ENCODE measurements around the gene GOLM1. TPM values are rescaled to one million over a fixed set of nuclear protein-coding genes. Genes with fewer than 3 reads are reported as not detected.
"Not testable (repeated sequence)": the region's sequence is repeated elsewhere in the genome, so short reads cannot be mapped to it uniquely, and the experiment has no call there.

GOLM1 gene
- total RNA-seq, 1 experiment from 2014 or later: 66.2 TPM

- no peak for DNase-seq (ENCODE audit: low read depth)
Observed at GRCh38 chr9:86082870-86083269, 16.5 kb downstream of the GOLM1 start.

DNA sequence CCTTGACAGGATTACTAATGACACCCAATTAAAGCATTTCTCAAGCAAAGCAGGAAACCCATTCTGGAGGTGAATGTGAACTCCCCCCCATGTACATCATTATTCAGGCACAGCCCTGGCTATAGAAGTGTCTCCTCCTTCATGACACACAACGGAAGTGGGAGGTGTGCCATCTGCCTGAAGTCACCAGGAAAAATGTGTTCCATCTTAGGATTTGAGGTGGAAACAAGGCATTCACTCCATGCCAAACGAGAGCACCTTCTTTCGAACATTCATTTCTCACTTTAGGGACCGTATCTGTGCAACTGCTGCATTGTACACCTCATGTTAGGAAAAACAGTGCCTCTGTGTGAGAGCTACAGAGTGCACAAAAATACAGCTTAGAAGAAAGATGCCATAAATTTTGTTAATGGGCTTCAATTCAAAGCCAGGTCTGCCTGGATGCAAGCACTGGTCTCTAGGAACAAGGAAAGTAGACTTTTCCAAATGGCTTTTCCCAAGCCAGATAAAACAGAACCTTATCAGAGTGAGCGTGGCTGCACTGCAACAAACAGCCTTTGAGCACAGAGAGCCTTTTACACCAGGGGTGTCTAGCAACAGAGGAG lies 19.4 kb downstream of the GOLM1 start:
- peak; percentile 54 for DNase-seq (ENCODE audit: low read depth)

DNA sequence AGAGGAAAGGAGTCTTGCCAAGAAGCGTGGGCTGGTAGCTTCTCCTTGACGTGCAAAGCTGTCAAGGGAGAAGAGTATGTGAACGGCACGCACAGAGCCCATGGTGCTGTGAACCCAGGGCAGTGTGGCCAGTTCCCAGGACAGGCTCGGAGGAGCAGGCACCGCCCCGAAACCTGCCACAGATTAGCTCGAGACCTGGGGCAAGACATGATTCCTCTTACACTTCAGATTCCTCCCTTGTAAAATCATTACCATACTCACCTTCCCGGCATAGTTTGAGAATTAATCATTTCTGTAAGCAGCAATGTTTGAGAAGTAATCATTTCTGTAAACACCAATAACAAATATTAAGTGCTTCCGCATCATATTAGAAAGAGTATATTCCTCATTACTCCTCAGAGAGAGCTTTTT lies 19.9 kb downstream of the GOLM1 start:
- DNase-seq (ENCODE audit: low read depth): no peak

DNA sequence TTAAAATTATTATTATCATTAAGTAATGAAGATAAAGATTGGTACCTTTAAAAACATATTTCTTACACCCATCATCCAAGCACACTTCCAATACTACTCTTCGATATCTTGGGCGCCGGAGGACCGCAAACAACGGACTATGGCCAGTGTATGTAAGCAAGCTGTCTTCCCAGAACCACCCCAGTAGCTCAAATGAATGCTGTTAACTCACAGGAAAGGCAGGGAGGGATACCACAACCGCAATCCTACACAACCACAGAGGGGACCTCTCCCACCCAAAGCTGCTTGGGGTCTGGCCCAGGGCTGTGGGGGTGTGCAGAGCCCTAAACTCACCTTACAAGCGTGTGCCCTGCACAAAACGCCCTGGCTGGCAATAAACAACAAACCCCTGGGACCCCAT lies 20.6 kb downstream of the GOLM1 start:
- DNase-seq (ENCODE audit: low read depth): no peak

DNA sequence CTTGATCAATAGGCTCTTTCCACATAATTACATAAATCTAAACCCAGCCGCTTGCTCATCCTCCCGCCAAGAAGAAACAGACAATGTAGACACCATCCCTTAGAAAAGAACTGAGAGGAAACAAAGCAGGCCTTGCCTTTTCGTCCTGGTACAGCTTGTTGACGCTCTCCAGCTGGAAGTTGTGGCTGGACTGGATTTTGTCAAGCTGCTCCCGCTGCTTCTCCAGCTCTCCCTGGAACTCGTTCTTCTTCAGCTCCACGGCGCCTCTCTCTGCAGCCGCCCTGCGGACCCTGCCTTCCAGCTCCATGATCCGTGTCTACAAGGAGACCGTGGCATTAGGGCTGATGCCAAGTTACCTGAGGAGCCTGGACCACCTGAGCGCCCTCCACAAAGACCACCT lies 22.1 kb downstream of the GOLM1 start:
- no peak for DNase-seq (ENCODE audit: low read depth)

DNA sequence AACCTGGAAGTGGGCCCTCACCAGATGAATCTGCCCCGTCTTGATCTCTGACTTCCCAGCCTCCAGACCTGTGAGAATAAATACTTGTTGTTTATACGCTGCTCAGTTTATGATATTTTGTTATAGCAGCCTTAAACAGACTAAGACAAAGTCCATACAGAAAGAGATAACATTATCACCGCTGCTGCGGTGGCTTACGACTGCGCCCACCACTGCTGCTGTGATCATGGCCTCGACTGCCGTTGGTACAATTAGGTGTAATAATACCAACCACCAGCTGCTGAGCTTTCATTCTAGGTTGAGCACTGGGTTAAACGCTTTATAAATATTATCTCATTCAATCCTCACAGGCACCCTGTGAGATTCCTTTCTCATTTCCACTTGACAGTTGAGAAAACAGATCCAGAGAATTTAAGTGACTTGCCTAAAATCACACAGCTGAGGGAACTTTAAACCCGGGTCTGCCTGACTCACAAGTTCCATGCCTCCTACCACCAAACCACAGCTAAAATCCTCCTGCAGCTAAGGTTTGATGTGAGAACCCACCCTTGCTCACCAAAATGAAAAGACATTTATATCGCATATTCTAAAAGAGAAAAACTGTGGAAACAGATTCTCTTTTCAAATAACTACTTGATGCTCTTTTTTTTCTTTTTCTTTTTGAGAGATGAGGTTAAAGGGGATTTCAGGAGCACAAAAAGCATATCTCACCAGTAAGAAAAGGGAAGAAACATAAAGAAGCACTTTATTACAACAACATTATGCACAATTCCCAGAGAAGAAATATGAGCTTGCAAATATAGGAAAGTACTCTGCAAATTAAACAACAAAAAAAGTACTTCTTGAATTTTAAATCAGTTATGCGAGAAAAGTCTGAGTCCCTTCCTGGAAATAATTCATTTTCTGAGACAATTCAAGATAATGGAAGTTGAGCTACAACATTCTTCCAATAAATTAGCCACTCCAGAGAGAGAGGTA lies 23.9 kb downstream of the GOLM1 start:
- no peak for DNase-seq (ENCODE audit: low read depth)

- DNase-seq (ENCODE audit: low read depth): no peak
Observed at GRCh38 chr9:86073839-86074238, 25.5 kb downstream of the GOLM1 start.

DNA sequence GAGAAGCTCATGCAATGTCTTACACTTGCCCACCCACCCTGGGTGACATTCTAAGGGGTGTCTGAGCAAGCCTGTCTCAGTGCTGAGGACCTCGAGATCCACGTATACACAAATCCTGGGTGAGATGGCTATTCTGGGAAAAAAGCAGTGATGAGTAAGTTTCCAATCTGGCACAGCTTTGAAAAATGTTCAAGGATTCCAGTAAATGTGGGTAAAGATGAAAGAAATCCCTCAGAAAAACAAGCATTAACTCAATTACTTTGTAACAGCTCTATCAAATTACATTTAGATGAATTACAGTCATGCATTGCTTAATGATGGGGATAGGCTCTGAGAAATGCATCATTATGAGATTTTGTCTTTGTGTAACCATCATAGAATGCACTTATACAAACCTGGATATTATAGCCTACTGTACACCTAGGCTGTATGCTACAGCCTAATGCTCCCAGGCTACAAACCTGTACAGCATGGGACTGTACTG lies 26.9 kb downstream of the GOLM1 start:
- no peak for DNase-seq (ENCODE audit: low read depth)

DNA sequence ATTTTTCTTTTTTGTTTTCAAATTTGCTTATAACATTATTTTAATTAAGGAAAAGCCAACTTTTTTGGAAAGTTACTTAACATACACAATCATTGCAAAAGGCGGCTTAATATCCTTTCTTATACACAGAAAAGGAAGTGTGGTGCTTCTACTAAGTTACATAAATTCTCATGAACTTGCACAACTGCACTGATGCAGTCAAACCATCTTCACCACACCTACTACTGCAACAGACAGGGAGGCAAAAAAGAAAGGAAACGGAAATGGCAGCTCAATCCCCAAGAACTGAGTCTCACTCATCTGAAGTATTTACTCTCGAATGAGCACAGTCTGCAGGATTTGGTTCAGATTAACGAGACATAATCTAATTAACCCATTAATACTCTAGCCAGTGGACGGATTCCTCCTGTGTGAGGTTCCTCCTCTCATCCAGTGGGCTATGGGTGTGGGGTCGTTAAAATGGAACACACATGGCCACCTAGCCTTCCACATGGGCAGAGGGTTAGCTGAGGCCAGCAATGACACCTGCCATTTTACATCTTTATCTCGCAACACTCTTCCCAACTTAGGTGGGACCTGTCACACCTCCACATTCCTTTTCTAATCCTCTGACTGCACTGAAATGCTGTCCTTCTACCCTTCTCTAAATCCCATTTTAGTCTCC lies 30.0 kb downstream of the GOLM1 start:
- no peak for DNase-seq (ENCODE audit: low read depth)

DNA sequence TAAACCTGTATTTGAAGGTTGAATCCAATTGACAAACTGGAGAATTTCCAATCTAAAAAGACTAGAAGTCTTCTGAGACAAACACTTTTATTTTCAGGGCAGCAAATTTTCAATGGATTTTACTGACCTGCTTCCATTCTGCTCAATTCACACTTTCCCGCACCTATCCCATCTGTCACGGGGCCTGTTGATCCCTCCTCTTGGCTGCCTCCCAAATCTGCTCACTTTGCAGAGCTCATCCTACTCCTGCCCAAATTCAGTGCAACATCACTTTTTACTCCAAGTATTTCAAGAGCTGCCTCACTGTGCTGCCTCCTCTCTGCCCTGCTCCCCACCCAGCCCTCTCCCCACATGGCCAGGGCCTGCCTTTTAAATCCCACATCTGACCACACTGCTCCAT lies 35.1 kb downstream of the GOLM1 start:
- no peak for DNase-seq (ENCODE audit: low read depth)

DNA sequence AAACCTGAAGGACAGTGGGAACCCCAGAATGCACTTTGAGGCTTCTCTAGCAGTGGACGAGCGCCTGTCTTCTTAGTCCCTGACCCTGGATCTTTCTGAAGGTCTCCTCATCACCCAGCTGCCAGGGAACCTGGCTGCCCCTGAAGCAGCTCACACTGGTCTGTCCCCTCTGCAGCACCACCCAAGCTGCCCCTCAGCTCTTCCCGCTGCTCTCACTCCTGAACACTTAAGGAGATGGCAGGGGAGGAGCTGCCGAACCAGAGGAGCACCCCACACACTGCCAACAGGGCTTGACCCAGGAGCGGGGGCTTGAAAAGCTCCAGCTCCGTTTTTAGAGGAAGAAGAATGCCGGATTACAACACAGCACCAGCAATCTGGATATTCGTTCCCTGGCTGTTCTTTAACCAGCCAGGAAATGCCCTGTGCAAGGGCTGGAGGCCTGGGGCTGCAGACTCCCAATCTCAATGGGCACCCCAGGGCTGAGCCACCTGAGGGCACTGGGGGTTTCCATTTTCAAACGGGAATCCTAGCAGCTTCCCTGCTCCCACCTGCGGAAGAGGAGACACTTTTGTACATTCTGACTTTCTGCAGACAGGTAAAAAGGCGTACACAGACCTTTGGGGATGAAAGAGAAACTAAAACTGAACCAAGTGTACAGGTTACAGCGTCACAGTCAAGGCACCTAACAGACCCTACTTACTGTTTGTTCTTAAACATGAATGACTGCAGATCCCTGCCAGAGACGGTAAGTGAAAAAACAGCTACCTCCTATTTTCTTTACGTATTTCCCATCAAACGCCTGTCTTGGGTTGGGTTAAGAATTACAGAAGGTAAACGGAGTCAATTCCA lies 36.3 kb downstream of the GOLM1 start:
- no peak for DNase-seq (ENCODE audit: low read depth)

DNA sequence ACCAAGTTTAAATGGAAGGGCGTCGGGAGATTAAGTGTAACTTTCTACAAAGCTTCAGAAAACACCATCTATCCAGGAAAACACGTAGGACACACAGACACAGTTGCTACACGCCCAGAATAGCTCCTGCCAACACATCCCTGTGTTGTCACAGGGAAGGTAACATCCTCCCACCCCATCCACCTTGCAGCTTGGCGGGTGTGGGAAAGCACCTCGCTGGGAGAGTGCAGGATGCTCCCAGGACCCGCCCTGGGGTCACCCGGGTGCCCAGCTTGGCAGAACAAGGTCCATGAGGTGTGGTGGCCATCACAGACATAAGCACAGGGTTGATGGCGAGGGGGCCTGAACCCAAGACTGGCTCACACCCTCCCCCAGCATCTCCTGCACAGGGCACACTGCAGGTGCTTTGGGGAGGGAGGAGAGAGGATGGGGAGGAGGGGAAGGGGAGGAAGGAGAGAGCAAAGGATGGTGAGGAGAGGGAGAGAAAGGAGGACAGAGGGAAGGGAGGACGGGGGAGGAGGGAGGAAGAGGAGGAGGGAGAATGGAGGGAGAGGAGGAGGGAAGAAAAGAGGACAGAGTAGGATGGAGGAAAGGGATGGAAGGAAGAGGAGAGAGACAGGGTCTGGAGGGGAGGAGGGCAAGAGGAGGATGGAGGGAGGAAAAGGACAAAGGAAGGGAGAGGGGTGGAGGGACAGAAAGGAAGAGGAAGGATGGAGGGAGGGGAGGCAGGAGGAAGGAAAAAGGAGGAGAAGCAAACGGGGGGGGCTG lies 37.2 kb downstream of the GOLM1 start:
- DNase-seq (ENCODE audit: low read depth): no peak

GRCh38 chr9:86057491-86057890 lies 41.9 kb downstream of the GOLM1 start:
- DNase-seq (ENCODE audit: low read depth): no peak

DNA sequence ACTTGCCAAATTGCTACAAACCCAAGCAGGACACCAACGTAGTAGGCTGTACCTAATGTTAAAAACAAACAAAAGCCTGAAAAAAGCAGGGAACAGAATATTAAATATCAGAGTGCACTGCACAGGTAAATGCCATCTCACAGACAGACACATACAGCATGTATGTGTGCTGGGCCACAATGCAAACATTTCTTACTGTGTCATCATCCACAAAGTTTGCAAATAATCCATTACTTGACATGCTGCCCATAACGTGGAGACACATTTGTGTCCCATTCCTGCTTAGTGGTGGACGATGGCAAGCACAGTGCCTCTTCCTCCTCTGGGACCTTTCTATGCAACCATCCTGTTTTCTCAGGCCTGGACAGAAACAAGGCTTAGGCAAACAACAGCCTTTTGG lies 44.7 kb downstream of the GOLM1 start:
- DNase-seq (ENCODE audit: low read depth): no peak

DNA sequence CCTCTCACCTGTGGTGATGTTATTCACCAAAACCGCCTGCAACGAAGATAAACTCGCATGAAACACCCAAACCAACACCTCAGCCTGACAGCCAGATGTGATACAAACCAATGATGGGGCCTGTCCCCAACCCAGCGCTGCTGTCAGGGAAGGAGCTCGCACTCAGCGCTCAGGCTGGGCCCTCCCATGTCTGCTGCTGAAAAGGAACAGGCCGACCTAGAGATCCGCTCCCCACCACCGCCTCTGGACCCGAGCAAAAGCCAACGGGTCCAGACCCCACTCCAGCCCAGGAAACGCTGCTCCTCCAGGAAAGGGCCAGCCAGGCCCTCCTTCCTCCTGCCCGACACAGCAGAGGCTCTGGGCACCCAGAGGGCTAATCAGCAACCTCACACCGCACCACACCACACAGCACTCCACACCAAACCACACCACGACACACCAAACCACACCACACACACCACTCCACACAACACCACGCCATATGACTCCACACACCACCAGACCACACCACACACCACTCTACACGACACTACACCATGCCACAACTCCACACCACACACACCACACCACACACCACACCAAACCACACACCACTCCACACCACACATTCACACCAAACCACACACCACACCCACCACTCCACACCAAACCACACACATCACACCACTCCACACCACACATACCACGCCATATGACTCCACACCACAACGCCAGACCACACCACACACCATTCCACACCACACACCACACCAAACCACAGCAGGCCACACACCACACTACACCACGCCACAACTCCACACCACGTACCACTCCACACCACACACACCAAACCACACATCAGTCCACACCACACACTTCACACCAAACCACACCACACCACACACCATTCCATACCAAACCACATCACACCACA lies 46.5 kb downstream of the GOLM1 start:
- DNase-seq (ENCODE audit: low read depth): no peak

DNA sequence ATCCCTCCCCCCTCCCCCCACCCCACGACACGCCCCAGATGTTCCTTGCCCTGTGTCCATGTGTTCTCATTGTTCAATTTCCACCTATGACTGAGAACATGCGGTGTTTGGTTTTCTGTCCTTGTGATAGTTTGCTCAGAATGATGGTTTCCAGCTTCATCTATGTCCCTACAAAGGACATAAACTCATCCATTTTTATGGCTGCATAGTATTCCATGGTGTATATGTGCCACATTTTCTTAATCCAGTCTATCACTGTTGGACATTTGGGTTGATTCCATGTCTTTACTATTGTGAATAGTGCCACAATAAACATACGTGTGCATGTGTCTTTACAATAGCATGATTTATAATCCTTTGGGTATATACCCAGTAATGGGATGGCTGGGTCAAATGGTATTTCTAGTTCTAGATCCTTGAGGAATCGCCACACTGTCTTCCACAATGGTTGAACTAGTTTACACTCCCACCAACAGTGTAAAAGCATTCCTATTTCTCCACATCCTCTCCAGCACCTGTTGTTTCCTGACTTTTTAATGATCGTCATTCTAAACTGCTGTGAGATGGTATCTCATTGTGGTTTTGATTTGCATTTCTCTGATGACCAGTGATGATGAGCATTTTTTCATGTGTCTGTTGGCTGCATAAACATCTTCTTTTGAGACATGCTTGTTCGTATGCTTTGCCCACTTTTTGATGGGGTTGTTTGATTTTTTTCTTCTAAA lies 51.2 kb downstream of the GOLM1 start:
- not testable (repeated sequence) for DNase-seq (ENCODE audit: low read depth)

DNA sequence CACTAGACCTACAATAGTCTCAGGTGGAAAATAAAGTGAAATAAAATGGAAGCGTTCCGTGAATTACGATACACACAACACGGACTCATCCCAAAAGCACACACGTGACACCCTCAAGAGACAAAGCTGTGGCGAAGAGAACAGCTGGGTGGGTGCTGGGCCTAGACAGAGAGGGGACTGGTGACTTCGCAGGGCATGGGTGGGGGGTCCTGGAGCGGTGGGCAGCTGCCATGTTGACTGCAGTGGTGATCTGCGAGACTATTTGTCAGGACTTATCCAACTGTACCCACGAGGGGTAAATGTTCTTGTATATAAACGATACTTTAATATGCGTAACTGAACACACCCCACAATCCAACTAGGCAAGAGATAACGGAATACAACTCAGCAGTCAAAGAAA lies 52.0 kb downstream of the GOLM1 start:
- DNase-seq (ENCODE audit: low read depth): no peak

DNA sequence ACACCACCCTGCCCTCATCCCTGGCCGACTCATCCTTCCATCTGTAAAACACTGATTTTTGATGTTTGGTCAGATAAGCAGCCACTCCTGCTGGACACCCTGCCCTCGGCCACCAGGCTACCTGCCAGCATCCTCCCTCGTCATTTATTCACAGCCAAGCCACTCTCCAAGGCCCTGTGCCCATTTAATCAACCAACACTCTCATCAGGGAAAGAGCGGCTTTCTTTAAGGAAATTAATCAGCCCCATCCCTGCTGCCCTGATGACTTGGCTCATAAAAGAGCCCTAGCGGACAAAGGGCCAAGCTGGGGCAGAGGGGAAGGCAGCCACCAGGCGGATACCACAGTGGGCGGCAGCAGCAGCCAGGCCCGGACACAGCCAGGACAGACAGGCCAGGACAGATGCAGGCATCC lies 52.4 kb downstream of the GOLM1 start:
- no peak for DNase-seq (ENCODE audit: low read depth)

DNA sequence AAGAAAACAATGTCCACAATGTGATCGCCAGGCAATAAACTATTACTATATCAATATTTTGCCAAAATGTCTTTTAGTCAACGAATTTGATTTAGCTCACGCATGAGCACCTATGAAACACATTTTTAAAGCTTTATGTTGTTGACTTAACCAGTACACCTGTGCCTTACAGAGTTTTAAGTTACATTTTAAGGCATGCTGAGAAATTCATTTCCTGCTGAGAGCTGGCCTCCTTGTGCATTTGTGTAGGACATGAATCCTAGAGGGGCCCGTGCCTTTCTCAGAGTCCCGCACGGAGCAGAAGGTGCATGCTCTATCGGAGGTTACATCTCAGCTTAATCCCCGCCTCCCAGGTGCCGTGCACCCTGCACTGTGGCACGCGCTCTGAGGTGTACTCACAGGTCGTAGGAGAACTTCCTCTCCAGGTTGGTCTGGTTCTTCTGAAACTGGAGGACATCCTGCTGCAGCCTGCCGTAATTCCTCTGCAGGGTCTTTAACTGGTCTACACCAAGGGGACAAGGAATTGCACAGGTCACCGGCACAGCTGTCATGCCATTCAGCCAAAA lies 53.2 kb downstream of the GOLM1 start:
- DNase-seq (ENCODE audit: low read depth): no peak

Data from Daoy (cell line).